ENCODE data around the gene GRID1. TPM values are rescaled to one million over a fixed set of nuclear protein-coding genes. Genes with fewer than 3 reads are reported as not detected.

The GRID1 gene
- total RNA-seq, 1 donor from 2014 or later = not detected

GRCh38 chr10:85666102-85666501 lies 700.5 kb downstream of the GRID1 start:
- no peak overlapping the region for H3K27ac Mint-ChIP-seq
- H3K9me3 Mint-ChIP-seq = no peaks in the 10 kb centered on the region
- ATAC-seq (ENCODE audit: low read depth) = no peak

GRCh38 chr10:85665681-85666080 lies 700.9 kb downstream of the GRID1 start:
- no peaks in the 10 kb centered on the region for H3K4me1 Mint-ChIP-seq
- H3K27ac Mint-ChIP-seq = no peak overlapping the region
- POLR2A ChIA-PET = no interaction called here
- no peak for ATAC-seq (ENCODE audit: low read depth)
- no peaks in the 10 kb centered on the region for H3K9me3 Mint-ChIP-seq
- H3K36me3 Mint-ChIP-seq (ENCODE audit: low read depth) = no peaks in the 10 kb centered on the region
- intact Hi-C loops (cut with micrococcal nuclease) = no loop called here
- TF ChIP-seq CTCF (IDR thresholded peaks at IDR 0.05) = no peak
- no peak overlapping the region for H3K4me3 Mint-ChIP-seq
- CTCF ChIA-PET = no interaction called here
- no peaks in the 10 kb centered on the region for H3K27me3 Mint-ChIP-seq
- DNase-seq = no peak

More at GRCh38 chr10:85666102-85666501, 700.5 kb downstream of the GRID1 start:
- Mint-ChIP-seq H3K4me1 (no peaks in the 10 kb centered on the region), H3K4me3 (no peak overlapping the region), H3K36me3 (ENCODE audit: low read depth) (no peaks in the 10 kb centered on the region), H3K27me3 (no peaks in the 10 kb centered on the region)
- intact Hi-C loops (cut with micrococcal nuclease) = no loop called here
- no peak for TF ChIP-seq CTCF (IDR thresholded peaks at IDR 0.05)
- ChIA-PET CTCF (no interaction called here), POLR2A (no interaction called here)
- no peak for DNase-seq

GRCh38 chr10:85665078-85665477 lies 701.5 kb downstream of the GRID1 start:
- ATAC-seq (ENCODE audit: low read depth) (no peak), DNase-seq (no peak)
- POLR2A ChIA-PET = no interaction called here
- CTCF ChIA-PET = no interaction called here
- intact Hi-C loops (cut with micrococcal nuclease) = no loop called here
- Mint-ChIP-seq H3K36me3 (ENCODE audit: low read depth) (no peaks in the 10 kb centered on the region), H3K4me1 (no peaks in the 10 kb centered on the region), H3K4me3 (no peak overlapping the region), H3K27ac (no peak overlapping the region), H3K27me3 (no peaks in the 10 kb centered on the region), H3K9me3 (no peaks in the 10 kb centered on the region)
- TF ChIP-seq CTCF (IDR thresholded peaks at IDR 0.05) = no peak

- Mint-ChIP-seq H3K9me3 (no peaks in the 10 kb centered on the region), H3K27ac (no peak overlapping the region), H3K4me1 (no peaks in the 10 kb centered on the region), H3K36me3 (ENCODE audit: low read depth) (no peaks in the 10 kb centered on the region), H3K4me3 (no peak overlapping the region), H3K27me3 (no peaks in the 10 kb centered on the region)
- ChIA-PET CTCF (no interaction called here), POLR2A (no interaction called here)
- intact Hi-C loops (cut with micrococcal nuclease) = no loop called here
- DNase-seq (no peak), ATAC-seq (ENCODE audit: low read depth) (no peak)
- no peak for TF ChIP-seq CTCF (IDR thresholded peaks at IDR 0.05)
Measured at GRCh38 chr10:85661123-85661522, 705.5 kb downstream of the GRID1 start.

- H3K4me1 Mint-ChIP-seq = no peaks in the 10 kb centered on the region
- H3K27me3 Mint-ChIP-seq = no peaks in the 10 kb centered on the region
- H3K36me3 Mint-ChIP-seq (ENCODE audit: low read depth) = no peaks in the 10 kb centered on the region
- DNase-seq (no peak), ATAC-seq (ENCODE audit: low read depth) (no peak)
- ChIA-PET POLR2A (no interaction called here), CTCF (no interaction called here)
- TF ChIP-seq CTCF (IDR thresholded peaks at IDR 0.05) = no peak
- intact Hi-C loops (cut with micrococcal nuclease) = no loop called here
- no peak overlapping the region for H3K27ac Mint-ChIP-seq
- no peaks in the 10 kb centered on the region for H3K9me3 Mint-ChIP-seq
- H3K4me3 Mint-ChIP-seq = no peak overlapping the region
Measured at GRCh38 chr10:85659331-85659730, 707.3 kb downstream of the GRID1 start.

Data from activated B cell treated with CpG ODN at 0.5 μM for 24 hours (primary cell).